LNCaP clone FGC (cell line): ENCODE results near the gene PROM2.

ENCODE experiments used
- DNase-seq: peaks from one replicate; pipeline ENCODE4 v3.0.0-alpha.2; 2011; ENCODE audit warnings: low read depth
- H3K4me3 ChIP-seq: 2 replicates; pipeline ENCODE4 v1.5.1; 2011; ENCODE audit warnings: mild to moderate bottlenecking, low read depth, low read length, control low read depth
- TF ChIP-seq, protein P1 (sequence below): IDR thresholded peaks from 2 replicates; pipeline ENCODE4 v1.5.1; 2012; ENCODE audit warnings: mild to moderate bottlenecking; ENCODE audit not compliant: control insufficient read depth, insufficient read depth; ENCODE audit errors: extremely low read depth

The PROM2 gene

DNA sequence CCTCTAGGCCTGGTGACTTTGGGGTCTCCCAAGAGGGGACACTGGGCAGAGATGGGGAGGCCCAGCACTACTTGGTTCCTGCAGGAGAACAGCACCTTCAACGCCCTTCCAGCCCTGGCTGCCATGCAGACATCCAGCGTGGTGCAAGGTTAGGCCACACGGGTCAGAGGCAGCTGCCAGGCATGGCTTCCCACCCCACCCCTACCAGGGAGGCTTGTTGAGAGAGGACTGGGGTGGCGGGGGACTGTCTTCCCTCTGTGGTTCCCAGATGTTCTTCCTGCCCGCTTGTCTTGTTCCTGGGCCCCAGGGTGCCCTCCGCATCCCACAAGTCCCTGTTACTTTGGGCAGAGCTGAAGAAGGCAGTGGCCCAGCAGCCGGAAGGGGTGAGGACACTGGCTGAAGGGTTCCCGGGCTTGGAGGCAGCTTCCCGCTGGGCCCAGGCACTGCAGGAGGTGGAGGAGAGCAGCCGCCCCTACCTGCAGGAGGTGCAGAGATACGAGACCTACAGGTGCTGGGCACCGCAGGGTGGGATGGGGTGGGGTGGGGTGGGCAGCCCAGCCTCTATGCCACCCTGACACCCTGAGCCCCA, 4.5 kb downstream of the PROM2 start:
- TF ChIP-seq, protein P1, sequence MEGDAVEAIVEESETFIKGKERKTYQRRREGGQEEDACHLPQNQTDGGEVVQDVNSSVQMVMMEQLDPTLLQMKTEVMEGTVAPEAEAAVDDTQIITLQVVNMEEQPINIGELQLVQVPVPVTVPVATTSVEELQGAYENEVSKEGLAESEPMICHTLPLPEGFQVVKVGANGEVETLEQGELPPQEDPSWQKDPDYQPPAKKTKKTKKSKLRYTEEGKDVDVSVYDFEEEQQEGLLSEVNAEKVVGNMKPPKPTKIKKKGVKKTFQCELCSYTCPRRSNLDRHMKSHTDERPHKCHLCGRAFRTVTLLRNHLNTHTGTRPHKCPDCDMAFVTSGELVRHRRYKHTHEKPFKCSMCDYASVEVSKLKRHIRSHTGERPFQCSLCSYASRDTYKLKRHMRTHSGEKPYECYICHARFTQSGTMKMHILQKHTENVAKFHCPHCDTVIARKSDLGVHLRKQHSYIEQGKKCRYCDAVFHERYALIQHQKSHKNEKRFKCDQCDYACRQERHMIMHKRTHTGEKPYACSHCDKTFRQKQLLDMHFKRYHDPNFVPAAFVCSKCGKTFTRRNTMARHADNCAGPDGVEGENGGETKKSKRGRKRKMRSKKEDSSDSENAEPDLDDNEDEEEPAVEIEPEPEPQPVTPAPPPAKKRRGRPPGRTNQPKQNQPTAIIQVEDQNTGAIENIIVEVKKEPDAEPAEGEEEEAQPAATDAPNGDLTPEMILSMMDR = no peak
- no peak overlapping the region for H3K4me3 ChIP-seq
- no peak for DNase-seq

DNA sequence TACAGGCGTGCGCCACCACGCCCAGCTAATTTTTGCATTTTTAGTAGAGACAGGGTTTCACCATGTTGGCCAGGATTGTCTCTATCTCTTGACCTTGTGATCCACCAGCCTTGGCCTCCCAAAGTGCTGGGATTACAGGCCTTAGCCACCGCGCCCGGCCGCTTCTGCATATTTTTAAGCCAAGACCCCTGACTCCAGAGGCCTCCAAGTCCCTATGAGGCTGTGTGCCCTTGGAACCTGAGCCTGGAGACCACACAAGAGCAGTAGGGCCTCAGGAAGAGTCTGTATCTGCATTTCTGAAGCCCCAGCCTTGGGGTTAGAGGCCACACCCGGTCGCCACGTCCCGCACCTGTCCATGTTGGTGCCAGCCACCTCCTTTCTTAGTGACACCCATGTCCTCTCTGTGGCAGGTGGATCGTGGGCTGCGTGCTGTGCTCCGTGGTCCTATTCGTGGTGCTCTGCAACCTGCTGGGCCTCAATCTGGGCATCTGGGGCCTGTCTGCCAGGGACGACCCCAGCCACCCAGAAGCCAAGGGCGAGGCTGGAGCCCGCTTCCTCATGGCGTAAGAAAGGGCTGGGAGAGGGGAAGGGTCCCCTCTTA, 5.3 kb downstream of the PROM2 start:
- TF ChIP-seq, protein P1 = no peak
- H3K4me3 ChIP-seq = no peak overlapping the region
- no peak for DNase-seq

DNA sequence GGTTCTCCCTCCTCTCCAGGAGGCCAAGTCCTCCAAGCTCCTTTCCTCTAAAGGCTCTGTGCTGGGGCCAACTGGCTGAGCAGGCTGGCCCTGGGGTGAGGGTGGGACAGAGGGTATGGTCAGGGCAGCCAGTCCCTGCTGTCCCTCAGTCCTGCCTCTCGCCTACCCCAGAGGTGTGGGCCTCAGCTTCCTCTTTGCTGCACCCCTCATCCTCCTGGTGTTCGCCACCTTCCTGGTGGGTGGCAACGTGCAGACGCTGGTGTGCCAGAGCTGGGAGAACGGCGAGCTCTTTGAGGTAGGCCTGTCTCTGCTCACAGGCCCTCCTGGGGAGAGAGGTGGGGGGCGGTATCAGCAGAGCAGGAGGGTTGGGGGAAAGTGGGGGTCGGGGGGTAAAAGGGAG, 6.8 kb downstream of the PROM2 start:
- H3K4me3 ChIP-seq = no peak overlapping the region
- no peak for DNase-seq
- TF ChIP-seq, protein P1 = no peak

DNA sequence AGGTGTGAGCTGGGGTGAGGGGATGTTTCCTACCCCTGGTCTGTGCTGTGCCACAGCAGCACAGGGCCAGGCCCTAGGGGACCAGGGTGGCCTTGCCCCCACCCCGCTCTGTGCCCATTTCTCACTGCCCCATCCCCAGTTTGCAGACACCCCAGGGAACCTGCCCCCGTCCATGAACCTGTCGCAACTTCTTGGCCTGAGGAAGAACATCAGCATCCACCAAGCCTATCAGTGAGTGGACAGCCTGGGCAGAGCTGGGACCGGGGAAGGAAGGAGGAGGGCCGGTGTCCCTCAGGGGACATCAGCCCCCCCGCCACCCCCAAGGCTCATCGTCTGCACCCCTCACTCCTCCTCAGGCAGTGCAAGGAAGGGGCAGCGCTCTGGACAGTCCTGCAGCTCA, 7.5 kb downstream of the PROM2 start:
- DNase-seq = no peak
- TF ChIP-seq, protein P1 = no peak
- H3K4me3 ChIP-seq = no peak overlapping the region

DNA sequence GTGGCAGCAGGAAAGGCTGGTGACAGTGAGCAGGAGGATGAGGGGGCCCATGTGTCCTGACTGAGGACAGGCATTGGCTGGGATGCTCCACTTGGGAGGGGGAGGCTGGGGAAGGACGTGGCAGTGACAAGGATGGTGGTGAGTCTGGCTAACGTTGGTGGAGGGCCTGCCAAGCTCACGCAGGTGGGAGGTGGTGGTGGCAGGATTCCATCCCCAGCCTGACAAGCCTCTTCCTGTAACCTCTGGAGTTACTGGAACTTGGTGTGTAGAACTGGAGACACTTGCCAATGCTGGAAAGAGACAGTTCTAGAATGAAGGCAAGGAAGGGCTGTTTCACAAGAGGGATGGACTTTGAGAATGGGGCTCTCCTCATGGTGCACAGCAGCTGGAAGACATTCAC, 8.2 kb downstream of the PROM2 start:
- no peak for DNase-seq
- TF ChIP-seq, protein P1 = no peak
- no peak overlapping the region for H3K4me3 ChIP-seq

DNA sequence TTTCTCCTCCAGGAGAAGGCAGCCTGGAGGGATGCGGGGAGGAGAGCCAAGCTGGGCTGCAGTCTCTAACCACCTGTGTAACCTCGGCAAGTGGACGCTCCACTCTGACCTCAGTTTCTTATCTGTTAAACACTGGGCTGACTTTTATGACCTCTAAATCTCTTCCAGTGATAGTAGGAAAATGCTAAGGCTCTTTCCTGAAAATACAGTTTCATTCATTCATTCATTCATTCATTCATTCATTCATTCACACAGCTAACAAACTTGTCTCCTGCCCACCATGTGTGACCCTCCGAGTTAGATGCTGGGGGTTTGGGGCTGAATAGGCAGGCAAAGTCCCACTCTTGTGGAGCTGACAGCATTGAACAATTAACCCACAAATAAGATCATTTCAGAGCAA, 9.3 kb downstream of the PROM2 start:
- TF ChIP-seq, protein P1 = no peak
- no peak overlapping the region for H3K4me3 ChIP-seq
- no peak for DNase-seq

DNA sequence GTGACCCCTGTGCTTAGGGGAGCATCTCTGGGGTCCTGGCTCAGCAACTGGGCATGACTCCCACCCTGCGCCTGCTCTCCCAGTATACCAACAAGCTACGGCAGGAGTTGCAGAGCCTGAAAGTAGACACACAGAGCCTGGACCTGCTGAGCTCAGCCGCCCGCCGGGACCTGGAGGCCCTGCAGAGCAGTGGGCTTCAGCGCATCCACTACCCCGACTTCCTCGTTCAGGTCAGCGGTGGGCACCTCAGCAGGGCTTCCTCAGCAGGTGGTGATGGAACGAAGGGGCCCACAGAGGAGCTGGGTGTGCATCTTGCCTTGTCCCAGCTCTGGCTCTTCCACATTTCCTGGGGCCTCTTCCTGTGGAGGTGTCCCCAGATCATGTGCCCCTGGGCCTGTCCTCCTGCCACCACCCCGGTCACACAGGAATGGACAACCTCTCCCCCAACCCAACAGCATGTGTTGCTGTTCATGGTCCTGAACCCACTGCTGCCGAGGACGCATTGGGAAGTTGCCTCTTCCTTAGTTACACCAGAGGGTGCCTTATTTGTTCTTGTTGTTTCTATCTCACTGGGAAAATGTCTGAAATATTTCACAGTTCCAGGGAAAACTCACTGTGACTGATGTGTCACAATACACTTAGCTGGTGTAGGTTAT, 10.8 kb downstream of the PROM2 start:
- no peak for DNase-seq
- TF ChIP-seq, protein P1 = no peak
- H3K4me3 ChIP-seq = no peak overlapping the region
